Mesenchymal stem cell (in vitro differentiated cells and primary cell): Measurements from ENCODE around the gene ADD3.

Source experiments
- DNase-seq: peaks from one replicate; pipeline ENCODE4 v3.0.0-alpha.2; 2013
- H2AFZ ChIP-seq: one replicate; pipeline ENCODE4 v1.6.1; 2013; ENCODE audit warnings: low read depth, mild to moderate bottlenecking, control low read depth, inconsistent platforms, low read length, moderate library complexity
- H2AK5ac ChIP-seq: 2 replicates; pipeline ENCODE4 v1.6.1; 2013; ENCODE audit warnings: low read length, moderate library complexity, mild to moderate bottlenecking, inconsistent platforms; ENCODE audit not compliant: severe bottlenecking
- H2BK120ac ChIP-seq: one replicate; pipeline ENCODE4 v1.6.1; 2013; ENCODE audit warnings: low read depth, mild to moderate bottlenecking, inconsistent platforms, low read length, moderate library complexity
- H2BK12ac ChIP-seq, 2 experiments: one replicate each; pipeline ENCODE4 v1.6.1; 2013; ENCODE audit warnings: inconsistent platforms in 2 of 2, low read length in 2 of 2, mild to moderate bottlenecking in 2 of 2, moderate library complexity in 2 of 2, control low read depth in 1 of 2
- H2BK15ac ChIP-seq: one replicate; pipeline ENCODE4 v1.6.1; 2013; ENCODE audit warnings: mild to moderate bottlenecking, low read depth, inconsistent platforms; ENCODE audit not compliant: poor library complexity, severe bottlenecking
- H2BK5ac ChIP-seq: 2 replicates; pipeline ENCODE4 v1.6.1; 2013; ENCODE audit warnings: low read depth, mild to moderate bottlenecking, low read length, control low read depth, inconsistent platforms; ENCODE audit not compliant: poor library complexity, severe bottlenecking
- H3K14ac ChIP-seq, 2 experiments: one replicate each; pipeline ENCODE4 v1.6.1; 2013; ENCODE audit warnings: inconsistent platforms in 2 of 2, low read length in 2 of 2, control low read depth in 1 of 2, mild to moderate bottlenecking in 1 of 2, moderate library complexity in 1 of 2
- H3K18ac ChIP-seq, 2 experiments: one replicate each; pipeline ENCODE4 v1.6.1; 2013; ENCODE audit warnings: inconsistent platforms in 2 of 2, low read length in 2 of 2, control low read depth in 1 of 2, low read depth in 1 of 2, mild to moderate bottlenecking in 1 of 2
- H3K23ac ChIP-seq, 2 experiments: one replicate each; pipeline ENCODE4 v1.6.1; 2013; ENCODE audit warnings: inconsistent platforms in 2 of 2, low read length in 2 of 2, mild to moderate bottlenecking in 2 of 2, moderate library complexity in 2 of 2, control low read depth in 1 of 2
- H3K27ac ChIP-seq: 2 replicates; pipeline ENCODE4 v1.5.1; 2013; ENCODE audit warnings: mild to moderate bottlenecking, moderate library complexity, low read length, control low read depth, inconsistent platforms; ENCODE audit not compliant: poor library complexity, severe bottlenecking
- H3K27me3 ChIP-seq, 2 experiments: 2 replicates each; pipeline versions ENCODE4 v1.6.1 to v1.7.0; 2013; ENCODE audit warnings: low read length in 2 of 2, mild to moderate bottlenecking in 2 of 2, moderate library complexity in 2 of 2, control low read depth in 1 of 2, inconsistent platforms in 1 of 2; ENCODE audit not compliant: control insufficient read depth in 1 of 2, insufficient read depth in 1 of 2
- H3K36me3 ChIP-seq, 2 experiments: 2 replicates each; pipeline versions ENCODE4 v1.6.1 to v1.7.0; 2013; ENCODE audit warnings: low read length in 2 of 2, control low read depth in 1 of 2, inconsistent platforms in 1 of 2, low read depth in 1 of 2, mild to moderate bottlenecking in 1 of 2; ENCODE audit not compliant: insufficient read depth in 2 of 2, control insufficient read depth in 1 of 2
- H3K4ac ChIP-seq, 2 experiments: one replicate each; pipeline ENCODE4 v1.6.1; 2013; ENCODE audit warnings: inconsistent platforms in 2 of 2, low read length in 2 of 2, mild to moderate bottlenecking in 2 of 2, moderate library complexity in 2 of 2, control low read depth in 1 of 2, low read depth in 1 of 2
- H3K4me1 ChIP-seq: 2 replicates; pipeline ENCODE4 v1.6.1; 2013; ENCODE audit warnings: low read depth, low read length, control low read depth; ENCODE audit not compliant: control insufficient read depth, insufficient read depth
- H3K4me2 ChIP-seq: 2 replicates; pipeline ENCODE4 v1.6.1; 2013; ENCODE audit warnings: low read length, mild to moderate bottlenecking, inconsistent platforms; ENCODE audit not compliant: poor library complexity, severe bottlenecking
- H3K4me3 ChIP-seq, 2 experiments: 2 replicates each; pipeline versions ENCODE4 v1.5.1 to v1.7.0; 2013; ENCODE audit warnings: low read length in 2 of 2, mild to moderate bottlenecking in 2 of 2, control low read depth in 1 of 2, low read depth in 1 of 2; ENCODE audit not compliant: insufficient read depth in 1 of 2
- H3K79me1 ChIP-seq: replicated peaks from 2 replicates; pipeline ENCODE4 v1.6.1; 2013; ENCODE audit warnings: mild to moderate bottlenecking, control low read depth, low read length, inconsistent platforms; ENCODE audit not compliant: poor library complexity, severe bottlenecking
- H3K9ac ChIP-seq: 2 replicates; pipeline ENCODE4 v1.7.0; 2013; ENCODE audit warnings: mild to moderate bottlenecking, low read length, moderate library complexity
- H3K9me3 ChIP-seq: 2 replicates; pipeline ENCODE4 v1.7.0; 2013; ENCODE audit warnings: mild to moderate bottlenecking, low read length; ENCODE audit not compliant: control insufficient read depth
- H4K8ac ChIP-seq: one replicate; pipeline ENCODE4 v1.6.1; 2013; ENCODE audit warnings: inconsistent platforms, mild to moderate bottlenecking, low read length, moderate library complexity
- H4K91ac ChIP-seq: one replicate; pipeline ENCODE4 v1.6.1; 2013; ENCODE audit warnings: mild to moderate bottlenecking, low read length, inconsistent platforms
- WGBS: methylation state at CpG from one replicate; pipeline ENCODE4 v1.1.7; 2013; ENCODE audit warnings: mixed read lengths; 5-methylcytosine and 5-hydroxymethylcytosine counted together

ADD3 gene

DNA sequence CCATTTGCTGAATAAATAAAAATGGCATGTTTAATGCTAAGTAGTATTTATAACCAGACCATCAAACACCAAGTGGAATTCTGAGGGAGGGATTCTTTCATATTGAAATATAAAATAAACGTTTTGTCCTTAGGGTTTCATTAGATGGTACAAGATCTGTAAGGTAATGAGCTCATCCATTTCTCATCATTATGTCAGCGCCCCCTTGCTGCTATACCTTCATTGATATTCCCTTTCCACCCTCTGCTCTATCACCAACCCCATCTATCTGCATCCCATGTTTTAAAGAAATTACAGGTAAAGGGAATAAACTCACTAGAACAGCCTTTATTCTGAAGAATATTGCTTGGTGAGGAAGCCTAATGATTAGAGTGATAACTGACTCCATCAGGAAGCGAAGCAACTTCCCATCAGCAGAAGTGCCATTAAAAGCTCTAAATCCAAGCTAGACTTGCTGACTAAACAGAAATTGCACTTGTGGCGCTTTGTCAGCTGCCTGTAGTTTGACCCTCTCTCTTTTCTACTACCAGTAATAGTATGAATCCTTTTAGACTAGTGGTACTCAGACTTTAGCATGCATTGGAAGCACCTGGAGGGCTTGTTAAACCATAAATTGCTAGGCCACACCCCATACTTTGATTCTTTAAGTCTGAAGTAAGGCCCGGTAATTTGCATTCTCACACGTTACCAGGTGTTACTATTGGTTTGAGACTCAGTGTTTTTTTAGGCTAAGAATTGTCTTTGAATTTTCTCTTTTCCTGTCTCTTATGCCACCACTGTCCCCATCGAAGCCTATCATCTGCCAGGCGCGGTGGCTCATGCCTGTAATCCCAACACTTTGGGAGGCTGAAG lies 27.5 kb downstream of the ADD3 start:
- H2AK5ac ChIP-seq = no peak overlapping the region
- no peak overlapping the region for H2BK12ac ChIP-seq
- no peak overlapping the region for H2BK5ac ChIP-seq
- no peak overlapping the region for H3K27ac ChIP-seq
- no peak overlapping the region for H2BK120ac ChIP-seq
- no peaks in the 10 kb centered on the region for H3K9me3 ChIP-seq
- peaks cover 3% of the 10 kb centered on the region for H3K4me1 ChIP-seq
- no peak overlapping the region for H3K23ac ChIP-seq
- no peak for DNase-seq
- 98% methylated on average over 6 of the region's 9 CpGs for WGBS
- H2AFZ ChIP-seq = no peak overlapping the region
- H3K9ac ChIP-seq = no peak overlapping the region
- no peaks in the 10 kb centered on the region for H3K27me3 ChIP-seq
- peaks cover 0 to 3% of the 10 kb centered on the region in 2 experiments for H3K36me3 ChIP-seq
- H3K4me2 ChIP-seq = no peak overlapping the region
- no peak overlapping the region for H3K4ac ChIP-seq
- no peak overlapping the region for H3K18ac ChIP-seq
- peaks cover 22% of the 10 kb centered on the region for H3K79me1 ChIP-seq
- no peak overlapping the region for H4K8ac ChIP-seq
- H3K14ac ChIP-seq = no peak overlapping the region
- no peak overlapping the region for H3K4me3 ChIP-seq
- H2BK15ac ChIP-seq = no peak overlapping the region
- H4K91ac ChIP-seq = no peak overlapping the region

DNA sequence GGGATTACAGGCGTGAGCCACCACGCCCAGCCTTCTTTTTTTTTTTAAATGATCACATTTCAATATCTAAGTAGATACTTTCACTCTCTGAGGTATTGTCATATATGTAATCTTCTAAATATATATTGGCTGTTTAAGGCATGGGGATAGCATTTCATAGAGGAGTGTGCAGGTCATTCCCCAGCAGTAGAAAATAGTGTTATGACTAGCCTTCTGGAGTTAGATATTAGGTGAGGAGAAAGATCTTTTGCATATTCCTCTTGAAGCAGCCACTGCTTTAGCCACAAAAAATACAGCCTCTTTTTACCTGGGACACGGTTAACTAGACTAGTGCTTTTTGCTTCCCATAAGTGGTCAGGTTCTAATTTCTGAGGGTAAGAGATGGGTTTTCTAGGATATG lies 28.9 kb downstream of the ADD3 start:
- H3K4me1 ChIP-seq = peaks cover 5% of the 10 kb centered on the region
- H2AFZ ChIP-seq = no peak overlapping the region
- no peak overlapping the region for H4K8ac ChIP-seq
- WGBS = 100% methylated on average over 1 of the region's 3 CpGs
- no peak overlapping the region for H3K23ac ChIP-seq
- H3K9me3 ChIP-seq = no peaks in the 10 kb centered on the region
- no peak overlapping the region for H3K4me3 ChIP-seq
- no peak for DNase-seq
- H3K18ac ChIP-seq = no peak overlapping the region
- H3K36me3 ChIP-seq = no peaks in the 10 kb centered on the region
- no peak overlapping the region for H2BK120ac ChIP-seq
- H3K27me3 ChIP-seq = no peaks in the 10 kb centered on the region
- H2BK15ac ChIP-seq = no peak overlapping the region
- no peak overlapping the region for H3K27ac ChIP-seq
- no peak overlapping the region for H2BK5ac ChIP-seq
- H3K79me1 ChIP-seq = peaks cover 13% of the 10 kb centered on the region
- H2BK12ac ChIP-seq = no peak overlapping the region
- no peak overlapping the region for H3K9ac ChIP-seq
- H3K4me2 ChIP-seq = no peak overlapping the region
- H2AK5ac ChIP-seq = no peak overlapping the region
- H4K91ac ChIP-seq = no peak overlapping the region
- no peak overlapping the region for H3K4ac ChIP-seq
- no peak overlapping the region for H3K14ac ChIP-seq

DNA sequence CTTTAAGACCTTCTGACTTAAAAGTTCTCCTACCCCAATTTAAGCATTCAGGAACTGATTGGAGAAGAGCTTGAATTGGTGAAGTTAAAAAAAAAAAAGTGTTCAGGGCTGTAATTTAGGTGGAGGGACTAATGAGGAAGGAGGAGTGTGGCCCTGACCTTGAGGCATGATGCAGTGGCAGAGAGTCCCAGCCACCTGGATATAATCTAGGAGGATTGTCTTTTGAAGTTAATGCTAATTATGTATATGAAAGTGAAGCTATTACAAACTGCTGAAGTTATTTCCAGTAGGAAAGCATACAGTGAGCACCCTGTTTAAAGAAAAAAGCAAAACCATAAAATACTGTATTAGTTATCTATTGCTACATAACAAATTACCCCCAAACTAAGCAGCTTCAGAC lies 31.5 kb downstream of the ADD3 start:
- H3K4me3 ChIP-seq = no peak overlapping the region
- H3K14ac ChIP-seq = no peak overlapping the region
- no peaks in the 10 kb centered on the region for H3K36me3 ChIP-seq

DNA sequence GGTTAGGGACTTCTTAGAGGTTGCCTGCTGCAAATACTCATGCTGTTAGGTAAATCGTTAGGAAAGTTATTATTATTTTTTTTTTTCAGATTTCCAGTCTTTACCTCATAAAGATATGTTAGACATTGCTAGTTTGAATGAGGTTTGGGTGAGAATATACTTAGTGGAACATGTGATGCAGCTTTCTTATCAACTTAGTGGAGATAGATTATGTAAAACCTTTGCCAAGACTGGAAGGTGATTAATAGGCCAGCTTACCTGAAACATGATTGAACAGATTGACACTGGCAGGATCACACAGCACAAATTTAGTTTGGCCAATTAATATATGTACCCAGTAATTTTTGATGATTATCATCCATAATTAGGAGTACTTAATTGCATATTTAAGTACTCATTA lies 32.3 kb downstream of the ADD3 start:
- Histone ChIP-seq H2BK120ac (no peak overlapping the region), H3K9ac (no peak overlapping the region)
- WGBS = no CpG with 5 or more reads among the region's 1 CpG

More for the DNA sequence above, 31.5 kb downstream of the ADD3 start:
- no peak overlapping the region for H3K4me2 ChIP-seq
- no peak overlapping the region for H4K91ac ChIP-seq
- no peak overlapping the region for H3K4ac ChIP-seq
- H4K8ac ChIP-seq = no peak overlapping the region
- H3K18ac ChIP-seq = no peak overlapping the region
- no peak overlapping the region for H2AFZ ChIP-seq
- H2BK12ac ChIP-seq = no peak overlapping the region
- H3K9ac ChIP-seq = no peak overlapping the region
- no peak overlapping the region for H3K27ac ChIP-seq
- H2BK120ac ChIP-seq = no peak overlapping the region
- no peak for DNase-seq
- no peak overlapping the region for H2BK5ac ChIP-seq
- no peaks in the 10 kb centered on the region for H3K9me3 ChIP-seq
- peaks cover 10% of the 10 kb centered on the region for H3K79me1 ChIP-seq
- H3K27me3 ChIP-seq = no peaks in the 10 kb centered on the region
- peak overlapping the region; percentile 83 for H2AK5ac ChIP-seq
- no peak overlapping the region for H2BK15ac ChIP-seq
- peaks cover 7% of the 10 kb centered on the region for H3K4me1 ChIP-seq
- no peak overlapping the region for H3K23ac ChIP-seq

More for the DNA sequence above, 32.3 kb downstream of the ADD3 start:
- H2BK15ac ChIP-seq = no peak overlapping the region
- no peak overlapping the region for H4K8ac ChIP-seq
- no peak overlapping the region for H2AK5ac ChIP-seq
- H3K4ac ChIP-seq = no peak overlapping the region
- H3K18ac ChIP-seq = no peak overlapping the region
- peaks cover 7% of the 10 kb centered on the region for H3K4me1 ChIP-seq
- no peak overlapping the region for H2AFZ ChIP-seq
- no peak for DNase-seq
- H3K23ac ChIP-seq = no peak overlapping the region
- no peak overlapping the region for H3K14ac ChIP-seq
- peaks cover 10% of the 10 kb centered on the region for H3K79me1 ChIP-seq
- no peaks in the 10 kb centered on the region for H3K36me3 ChIP-seq
- H2BK12ac ChIP-seq = no peak overlapping the region
- H2BK5ac ChIP-seq = no peak overlapping the region
- H3K27me3 ChIP-seq = no peaks in the 10 kb centered on the region
- no peak overlapping the region for H4K91ac ChIP-seq
- H3K27ac ChIP-seq = no peak overlapping the region
- no peak overlapping the region for H3K4me3 ChIP-seq
- no peak overlapping the region for H3K4me2 ChIP-seq
- no peaks in the 10 kb centered on the region for H3K9me3 ChIP-seq
